ENCODE results near the gene SMURF2. TPM values are rescaled to one million over a fixed set of nuclear protein-coding genes. Genes with fewer than 3 reads are reported as not detected.
A peak's percentile ranks its signal among the peaks of the same experiment; 100 is the strongest.

SMURF2 gene
- total and polyA plus RNA-seq, 2 of the 4 experiments (the other 2 are of a cell fraction), result 131 to 774 TPM

DNA sequence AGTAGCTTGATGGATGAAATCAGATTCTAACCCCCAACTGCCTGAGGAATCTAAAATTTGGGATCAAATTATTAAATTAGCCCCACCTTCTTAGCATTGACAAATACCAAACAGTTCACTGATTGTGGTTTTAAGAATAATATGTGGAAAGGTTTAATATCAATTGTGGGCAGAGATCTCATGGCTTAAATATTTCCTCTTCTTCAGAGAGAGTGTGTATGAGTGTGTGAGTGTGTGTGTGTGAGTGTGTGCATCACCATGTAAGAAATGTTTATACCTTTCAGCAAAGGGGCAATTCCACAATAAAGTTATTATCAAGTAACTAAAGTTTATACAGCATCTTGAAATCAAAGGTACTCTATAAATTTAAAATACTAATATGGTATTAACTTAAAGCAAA is 3.2 kb downstream of the SMURF2 start:
- peak overlapping the region; percentile 34; the same call in 1 of the 2 replicates for H3K4me3 ChIP-seq (ENCODE audit: insufficient read depth, low read depth, low read length)
- H3K27ac ChIP-seq (ENCODE audit: insufficient read depth, low read length), result peak overlapping the region; percentile 17; the same call in 1 of the 2 replicates
- H3K4me1 ChIP-seq (ENCODE audit: control insufficient read depth, insufficient read depth, low read length), result peaks cover 10% of the 10 kb centered on the region
- no peak overlapping the region for H2BK120ac ChIP-seq (ENCODE audit: low read depth, low read length)
- H3K14ac ChIP-seq (replicated peaks; ENCODE audit: low read depth, low read length), result no peak overlapping the region; the same call in 1 of the 2 replicates
- H3K4me2 ChIP-seq (ENCODE audit: low read depth, low read length), result peak overlapping the region; percentile 90
- ChIA-PET CTCF (interaction anchor here (1.1 kb wide), 1 partner anchor 11 kb away, joined by 3 read pairs; no protein-coding TSS in a partner anchor), POLR2A (ENCODE audit: unreplicated experiment) (no interaction called here)
- intact Hi-C loops (cut with micrococcal nuclease), result no loop called here
- ATAC-seq (ENCODE audit: low read depth) (no peak), DNase-seq (peak; percentile 90)
- no peak overlapping the region for H2BK15ac ChIP-seq (ENCODE audit: low read depth, low read length)
- 0 out of 2 replicates have a peak overlapping the region, but pooled peaks have one; percentile 2 for H2AK5ac ChIP-seq (ENCODE audit: low read depth, low read length)
- no peak overlapping the region for H4K8ac ChIP-seq (ENCODE audit: low read depth in 2 of 2, low read length in 2 of 2)
- H3K56ac ChIP-seq (ENCODE audit: extremely low read depth, insufficient read depth, low read length), result peak overlapping the region; percentile 46; the same call in 1 of the 2 replicates
- H4K91ac ChIP-seq (ENCODE audit: insufficient read depth, low read depth, low read length), result no peak overlapping the region
- H3K4ac ChIP-seq (ENCODE audit: low read depth, low read length), result no peak overlapping the region; the same call in 1 of the 2 replicates
- H2AFZ ChIP-seq (replicated peaks; ENCODE audit: low read length, poor library complexity), result no peak overlapping the region
- H3K36me3 ChIP-seq (ENCODE audit: control insufficient read depth, insufficient read depth, low read length), result peaks cover 8% of the 10 kb centered on the region
- peak overlapping the region; percentile 52; the same call in 1 of the 2 replicates for H3K23ac ChIP-seq (ENCODE audit: low read depth, low read length)
- 0 out of 2 replicates have a peak, but pooled peaks cover 2% of the 10 kb centered on the region for H3K9me3 ChIP-seq (ENCODE audit: control insufficient read depth, insufficient read depth, low read length)
- no peak overlapping the region for H3K18ac ChIP-seq (ENCODE audit: low read depth, low read length)
- no peak overlapping the region for H2AK9ac ChIP-seq (replicated peaks; ENCODE audit: low read depth, low read length, poor library complexity)
- no TSS peak for BruUV-seq (replicated peaks)
- no peak for TF ChIP-seq FOS (IDR thresholded peaks at IDR 0.05; ENCODE audit: low read depth, low read length)
- TF ChIP-seq RFX5 (IDR thresholded peaks at IDR 0.05; ENCODE audit: low read depth, low read length), result no peak
- TF ChIP-seq RCOR1 (IDR thresholded peaks at IDR 0.05; ENCODE audit: insufficient replicate concordance, low read length), result no peak
- no peak for TF ChIP-seq BHLHE40 (IDR thresholded peaks at IDR 0.05; ENCODE audit: low read depth, low read length)
- TF ChIP-seq, protein P1, sequence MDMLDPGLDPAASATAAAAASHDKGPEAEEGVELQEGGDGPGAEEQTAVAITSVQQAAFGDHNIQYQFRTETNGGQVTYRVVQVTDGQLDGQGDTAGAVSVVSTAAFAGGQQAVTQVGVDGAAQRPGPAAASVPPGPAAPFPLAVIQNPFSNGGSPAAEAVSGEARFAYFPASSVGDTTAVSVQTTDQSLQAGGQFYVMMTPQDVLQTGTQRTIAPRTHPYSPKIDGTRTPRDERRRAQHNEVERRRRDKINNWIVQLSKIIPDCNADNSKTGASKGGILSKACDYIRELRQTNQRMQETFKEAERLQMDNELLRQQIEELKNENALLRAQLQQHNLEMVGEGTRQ (IDR thresholded peaks at IDR 0.05; ENCODE audit: low read depth, low read length), result no peak
- no peak for TF ChIP-seq NFE2L2 (IDR thresholded peaks at IDR 0.05; ENCODE audit: low read depth, low read length)
- no peak for TF ChIP-seq RAD21 (IDR thresholded peaks at IDR 0.05; ENCODE audit: low read length)
- TF ChIP-seq MAZ (IDR thresholded peaks at IDR 0.05; ENCODE audit: borderline replicate concordance, low read depth, low read length), result no peak
- TF ChIP-seq CHD1 (IDR thresholded peaks at IDR 0.05; ENCODE audit: low read depth, low read length), result no peak
- no peak for TF ChIP-seq POLR2A (IDR thresholded peaks at IDR 0.05; ENCODE audit: low read depth, low read length)
- H2BK20ac ChIP-seq (ENCODE audit: low read depth, low read length), result no peak overlapping the region
- H4K20me1 ChIP-seq (ENCODE audit: insufficient read depth, low read length), result peaks cover 57% of the 10 kb centered on the region
- H3K79me1 ChIP-seq (ENCODE audit: low read depth in 1 of 2, low read length in 2 of 2), result peaks cover 7 to 10% of the 10 kb centered on the region in 2 experiments; a peak in 3 of 4 replicates
- dilution Hi-C loops (cut with HindIII; ENCODE audit: low sequenced_read_pairs, unreplicated experiment), result no loop called here
- in situ Hi-C loops (cut with MboI; ENCODE audit: low sequenced_read_pairs), result no loop called here
- H2BK5ac ChIP-seq (ENCODE audit: low read depth, low read length, poor library complexity, severe bottlenecking), result peak overlapping the region; percentile 97
- H3K9me1 ChIP-seq (ENCODE audit: insufficient read depth, low read length), result no peaks in the 10 kb centered on the region
- no peak overlapping the region for H4K5ac ChIP-seq (ENCODE audit: low read depth, low read length)
- peak overlapping the region; percentile 52; the same call in 1 of the 2 replicates for H3K9ac ChIP-seq (ENCODE audit: low read depth, low read length)
- no peaks in the 10 kb centered on the region for H3K27me3 ChIP-seq (ENCODE audit: control insufficient read depth, insufficient read depth, low read length)

Measured in IMR-90 (cell line).